RWPE2 (cell line): ENCODE data around the gene BBS1.
"Not testable (repeated sequence)": the region's sequence is repeated elsewhere in the genome, so short reads cannot be mapped to it uniquely, and the experiment has no call there.

Experiments used
- ATAC-seq: fragments of 200-7000 bp; cut with Tn5 transposase; 3 replicates; pipeline ENCODE4 v1.9.1; 2021; ENCODE audit warnings: low read depth
- DNase-seq: peaks from one replicate; pipeline ENCODE4 v3.0.0-alpha.2; 2020; ENCODE audit warnings: low spot score
- H3K27ac ChIP-seq: fragments of 450-650 bp; 2 replicates; pipeline ENCODE4 v1.5.1; 2017; ENCODE audit warnings: mild to moderate bottlenecking; ENCODE audit not compliant: poor library complexity, severe bottlenecking
- H3K27me3 ChIP-seq: fragments of 250-450 bp; sonication (Bioruptor Pico); 2 replicates; pipeline ENCODE4 v1.5.1; 2021; ENCODE audit warnings: mild to moderate bottlenecking, moderate library complexity; ENCODE audit not compliant: insufficient read depth, poor library complexity, severe bottlenecking
- H3K36me3 ChIP-seq: fragments of 250-450 bp; sonication (Bioruptor Pico); 2 replicates; pipeline ENCODE4 v1.5.1; 2020; ENCODE audit warnings: low read depth, mild to moderate bottlenecking, moderate library complexity
- H3K4me1 ChIP-seq: fragments of 250-450 bp; sonication (Bioruptor Pico); 2 replicates; pipeline ENCODE4 v1.5.1; 2021; ENCODE audit warnings: mild to moderate bottlenecking, moderate library complexity; ENCODE audit not compliant: insufficient read depth, poor library complexity, severe bottlenecking
- H3K4me3 ChIP-seq: fragments of 250-450 bp; sonication (Bioruptor Pico); 2 replicates; pipeline ENCODE4 v1.5.1; 2021; ENCODE audit warnings: mild to moderate bottlenecking, moderate library complexity; ENCODE audit not compliant: severe bottlenecking
- H3K9me3 ChIP-seq: fragments of 250-450 bp; sonication (Bioruptor Pico); 2 replicates; pipeline ENCODE4 v1.5.1; 2021; ENCODE audit warnings: mild to moderate bottlenecking, moderate library complexity; ENCODE audit not compliant: severe bottlenecking
- TF ChIP-seq, protein P1 (sequence below): fragments of 450-650 bp; IDR thresholded peaks from one replicate; pipeline ENCODE4 v1.5.1; 2017; ENCODE audit warnings: mild to moderate bottlenecking, moderate library complexity; ENCODE audit not compliant: poor library complexity, severe bottlenecking

BBS1 gene

DNA sequence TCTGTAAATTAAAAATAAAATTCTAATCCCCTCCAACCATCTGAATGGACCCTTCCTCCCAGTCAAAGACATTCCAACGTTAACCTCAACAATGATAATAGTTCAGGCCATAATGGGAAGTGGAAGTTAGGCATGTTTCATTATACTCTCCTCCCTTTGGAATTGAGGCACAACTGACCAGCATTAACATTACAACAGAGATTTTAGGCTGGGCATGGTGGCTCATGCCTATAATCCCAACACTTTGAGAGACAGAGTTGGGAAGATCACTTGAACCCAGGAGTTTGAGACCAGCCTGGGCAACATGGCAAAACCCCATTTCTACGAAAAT, 60.4 kb downstream of the BBS1 start:
- Histone ChIP-seq H3K4me1 (no peaks in the 10 kb centered on the region), H3K4me3 (no peak overlapping the region), H3K9me3 (no peaks in the 10 kb centered on the region), H3K27me3 (no peaks in the 10 kb centered on the region), H3K36me3 (no peaks in the 10 kb centered on the region), H3K27ac (no peak overlapping the region)
- DNase-seq, result no peak
- no peak for ATAC-seq
- TF ChIP-seq, protein P1, sequence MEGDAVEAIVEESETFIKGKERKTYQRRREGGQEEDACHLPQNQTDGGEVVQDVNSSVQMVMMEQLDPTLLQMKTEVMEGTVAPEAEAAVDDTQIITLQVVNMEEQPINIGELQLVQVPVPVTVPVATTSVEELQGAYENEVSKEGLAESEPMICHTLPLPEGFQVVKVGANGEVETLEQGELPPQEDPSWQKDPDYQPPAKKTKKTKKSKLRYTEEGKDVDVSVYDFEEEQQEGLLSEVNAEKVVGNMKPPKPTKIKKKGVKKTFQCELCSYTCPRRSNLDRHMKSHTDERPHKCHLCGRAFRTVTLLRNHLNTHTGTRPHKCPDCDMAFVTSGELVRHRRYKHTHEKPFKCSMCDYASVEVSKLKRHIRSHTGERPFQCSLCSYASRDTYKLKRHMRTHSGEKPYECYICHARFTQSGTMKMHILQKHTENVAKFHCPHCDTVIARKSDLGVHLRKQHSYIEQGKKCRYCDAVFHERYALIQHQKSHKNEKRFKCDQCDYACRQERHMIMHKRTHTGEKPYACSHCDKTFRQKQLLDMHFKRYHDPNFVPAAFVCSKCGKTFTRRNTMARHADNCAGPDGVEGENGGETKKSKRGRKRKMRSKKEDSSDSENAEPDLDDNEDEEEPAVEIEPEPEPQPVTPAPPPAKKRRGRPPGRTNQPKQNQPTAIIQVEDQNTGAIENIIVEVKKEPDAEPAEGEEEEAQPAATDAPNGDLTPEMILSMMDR, result no peak

- Histone ChIP-seq H3K27me3 (no peaks in the 10 kb centered on the region), H3K4me3 (no peak overlapping the region), H3K4me1 (no peaks in the 10 kb centered on the region), H3K9me3 (peaks cover 2% of the 10 kb centered on the region), H3K27ac (no peak overlapping the region), H3K36me3 (no peaks in the 10 kb centered on the region)
- ATAC-seq, result peak; percentile 68
- DNase-seq, result no peak
- TF ChIP-seq, protein P1, result peak; percentile 71
Observed at GRCh38 chr11:66579017-66579606, 68.7 kb downstream of the BBS1 start.

DNA sequence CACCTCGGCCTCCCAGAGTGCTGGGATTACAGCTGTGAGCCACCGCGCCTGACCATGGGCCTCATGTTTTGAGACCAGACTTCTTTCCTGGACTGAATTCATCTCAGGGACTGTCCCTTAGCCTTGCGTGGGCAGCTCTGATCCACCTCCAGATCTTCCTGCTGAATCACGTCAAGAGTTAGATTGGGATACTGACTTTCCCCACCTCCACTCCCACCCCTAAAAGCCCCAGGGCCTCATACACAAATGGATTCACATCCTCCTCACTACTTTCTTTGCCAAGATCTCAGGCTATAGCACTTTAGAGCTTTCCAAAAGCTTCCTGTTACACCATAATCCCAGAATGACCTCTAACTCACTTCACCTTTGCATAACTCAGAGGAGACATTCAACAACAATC, 70.4 kb downstream of the BBS1 start:
- no peak for DNase-seq
- no peaks in the 10 kb centered on the region for H3K27me3 ChIP-seq
- TF ChIP-seq, protein P1, result no peak
- no peak overlapping the region for H3K27ac ChIP-seq
- peaks cover 2% of the 10 kb centered on the region for H3K9me3 ChIP-seq
- no peaks in the 10 kb centered on the region for H3K4me1 ChIP-seq
- ATAC-seq, result no peak
- no peaks in the 10 kb centered on the region for H3K36me3 ChIP-seq
- H3K4me3 ChIP-seq, result no peak overlapping the region

- Histone ChIP-seq H3K9me3 (peaks cover 2% of the 10 kb centered on the region), H3K4me1 (no peaks in the 10 kb centered on the region), H3K4me3 (no peak overlapping the region), H3K36me3 (no peaks in the 10 kb centered on the region), H3K27me3 (no peaks in the 10 kb centered on the region), H3K27ac (no peak overlapping the region)
- ATAC-seq, result no peak
- TF ChIP-seq, protein P1, result no peak
- no peak for DNase-seq
Observed at GRCh38 chr11:66581261-66581660, 70.8 kb downstream of the BBS1 start.

- H3K27me3 ChIP-seq, H3K27ac ChIP-seq, H3K4me1 ChIP-seq, H3K4me3 ChIP-seq, DNase-seq, H3K9me3 ChIP-seq, ATAC-seq, H3K36me3 ChIP-seq: not testable (repeated sequence)
Observed at GRCh38 chr11:66582565-66583147, 72.2 kb downstream of the BBS1 start.
